Right lobe of liver (tissue), 6 donors: ENCODE results near the gene LY6G6C. TPM values are rescaled to one million over a fixed set of nuclear protein-coding genes. Genes with fewer than 3 reads are reported as not detected.

Experiments
- ATAC-seq, 4 donors: fragments of 200-7000 bp; cut with Tn5 transposase; one replicate each; pipeline ENCODE4 v1.9.1; 2020; ENCODE audit warnings: mild to moderate bottlenecking in 4 of 4, moderate library complexity in 4 of 4
- DNase-seq, 3 donors: peaks; one replicate each; pipeline ENCODE4 v3.0.0-alpha.2; 2020
- H3K27ac ChIP-seq, 3 donors: fragments of 200-600 bp; one replicate each; pipeline ENCODE4 v1.8.0; 2022
- H3K27me3 ChIP-seq, 2 donors: fragments of 200-600 bp; one replicate each; pipeline ENCODE4 v1.8.0; 2022
- H3K36me3 ChIP-seq, 4 donors: fragments of 200-600 bp; sonication (generic) in 1 of 4; one replicate each; pipeline versions ENCODE4 v1.5.1 to v1.8.0; 2017 to 2022; ENCODE audit warnings: control low read depth in 1 of 4
- H3K4me1 ChIP-seq, 4 donors: fragments of 200-600 bp; sonication (generic) in 1 of 4; one replicate each; pipeline versions ENCODE4 v1.5.1 to v1.8.0; 2017 to 2022; ENCODE audit warnings: control low read depth in 1 of 4
- H3K4me3 ChIP-seq, 3 donors: fragments of 200-600 bp; one replicate each; pipeline ENCODE4 v1.8.0; 2022
- H3K9me3 ChIP-seq, 4 donors: fragments of 200-600 bp; sonication (generic) in 1 of 4; one replicate each; pipeline versions ENCODE4 v1.5.1 to v1.8.0; 2017 to 2022; ENCODE audit warnings: control low read depth in 1 of 4
- POLR2A ChIP-seq: fragments of 450-650 bp; IDR thresholded peaks from one replicate; pipeline ENCODE4 v1.6.1; 2017; ENCODE audit warnings: antibody characterized with exemption, mild to moderate bottlenecking
- WGBS: methylation state at CpG from one replicate; pipeline ENCODE4 v1.1.6; 2018; ENCODE audit warnings: low coverage, low lambda C conversion rate; ENCODE audit not compliant: insufficient coverage; ENCODE audit errors: missing lambda C conversion rate; 5-methylcytosine and 5-hydroxymethylcytosine counted together
- intact Hi-C, 2 donors: fragments of 100-400 bp; cut with DNase I; formaldehyde crosslinking; loops; one replicate each; pipeline versions ENCODE4 v1.11.2 to v1.14.1; 2022
- total RNA-seq, 6 experiments: library from RNA; depleted of rRNA in 2 of 6; stranded (reverse); fragments of >200 nt in 2 of 6; fragmentation: NEBNext Ultra II Directional in 3 of 6; extraction: Animal tissue kit (Norgen Biotek cat#: 25700) in 3 of 6; gene quantifications; one replicate each; pipeline versions ENCODE4 v1.1.0 to v1.2.4, GENCODE V29; 2016 to 2023
- TF ChIP-seq, protein P1 (sequence below), 4 donors: fragments of 200-600 bp in 3 of 4; fragments of 450-650 bp in 1 of 4; IDR thresholded peaks; one replicate each; pipeline versions ENCODE4 v1.5.1 to v1.8.0; 2016 to 2022; ENCODE audit warnings: antibody characterized with exemption in 4 of 4, mild to moderate bottlenecking in 2 of 4
- donor health status: DM: no; HTN: yes; CAD: no.
- donor health status: DM: no; HTN: no; CAD: no.
- donor health status: DM: no; HTN: no; CAD: no.
- donor health status: DM: no; HTN: yes; CAD: no.
- donor health status: DM: no; HTN: yes; CAD: no.

The LY6G6C gene
- total RNA-seq, 6 experiments from 2014 or later = not detected

DNA sequence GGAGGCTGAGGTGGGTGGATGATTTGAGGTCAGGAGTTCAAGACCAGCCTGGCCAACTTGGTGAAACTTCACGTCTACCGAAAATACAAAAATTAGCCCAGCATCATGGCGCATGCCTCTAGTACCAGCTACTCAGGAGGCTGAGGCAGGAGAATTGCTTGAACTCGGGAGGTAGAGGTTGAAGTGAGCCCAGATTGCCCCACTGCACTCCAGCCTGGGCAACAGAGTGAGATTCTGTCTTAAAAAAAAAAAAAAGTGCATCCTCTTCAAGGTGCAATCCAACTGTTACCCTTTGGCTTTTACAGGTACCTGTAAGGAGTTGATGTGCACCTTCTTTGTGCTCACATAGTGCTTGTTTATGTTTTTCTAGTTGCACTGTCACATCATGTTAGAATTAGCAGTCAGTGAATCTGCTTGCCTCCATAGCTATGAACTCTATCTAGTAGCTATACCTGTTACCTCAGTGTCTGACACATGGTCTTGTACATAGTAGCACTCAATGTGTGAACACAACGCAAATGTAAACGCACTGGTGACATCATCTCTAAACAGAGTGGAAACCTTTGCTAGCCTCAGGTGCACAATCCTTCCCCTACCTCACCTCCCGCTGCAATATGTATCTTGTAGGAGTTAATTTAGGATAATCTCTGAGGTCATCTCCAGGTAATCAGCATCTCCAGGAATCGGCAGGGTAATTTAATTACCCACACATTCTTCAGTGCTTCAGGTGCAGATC is 27.9 kb upstream of the LY6G6C start:
- ATAC-seq (no peak), DNase-seq (no peak)
- H3K4me3 ChIP-seq = no peak overlapping the region
- H3K9me3 ChIP-seq = no peaks in the 10 kb centered on the region
- H3K27ac ChIP-seq = no peak overlapping the region
- WGBS = 86% methylated on average over 7 of the region's 8 CpGs
- intact Hi-C loops = no loop called here
- H3K4me1 ChIP-seq = no peaks in the 10 kb centered on the region
- no peak for TF ChIP-seq POLR2A
- TF ChIP-seq, protein P1, sequence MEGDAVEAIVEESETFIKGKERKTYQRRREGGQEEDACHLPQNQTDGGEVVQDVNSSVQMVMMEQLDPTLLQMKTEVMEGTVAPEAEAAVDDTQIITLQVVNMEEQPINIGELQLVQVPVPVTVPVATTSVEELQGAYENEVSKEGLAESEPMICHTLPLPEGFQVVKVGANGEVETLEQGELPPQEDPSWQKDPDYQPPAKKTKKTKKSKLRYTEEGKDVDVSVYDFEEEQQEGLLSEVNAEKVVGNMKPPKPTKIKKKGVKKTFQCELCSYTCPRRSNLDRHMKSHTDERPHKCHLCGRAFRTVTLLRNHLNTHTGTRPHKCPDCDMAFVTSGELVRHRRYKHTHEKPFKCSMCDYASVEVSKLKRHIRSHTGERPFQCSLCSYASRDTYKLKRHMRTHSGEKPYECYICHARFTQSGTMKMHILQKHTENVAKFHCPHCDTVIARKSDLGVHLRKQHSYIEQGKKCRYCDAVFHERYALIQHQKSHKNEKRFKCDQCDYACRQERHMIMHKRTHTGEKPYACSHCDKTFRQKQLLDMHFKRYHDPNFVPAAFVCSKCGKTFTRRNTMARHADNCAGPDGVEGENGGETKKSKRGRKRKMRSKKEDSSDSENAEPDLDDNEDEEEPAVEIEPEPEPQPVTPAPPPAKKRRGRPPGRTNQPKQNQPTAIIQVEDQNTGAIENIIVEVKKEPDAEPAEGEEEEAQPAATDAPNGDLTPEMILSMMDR (IDR thresholded peaks at IDR 0.05) = no peak
- H3K27me3 ChIP-seq = no peaks in the 10 kb centered on the region
- no peaks in the 10 kb centered on the region for H3K36me3 ChIP-seq

DNA sequence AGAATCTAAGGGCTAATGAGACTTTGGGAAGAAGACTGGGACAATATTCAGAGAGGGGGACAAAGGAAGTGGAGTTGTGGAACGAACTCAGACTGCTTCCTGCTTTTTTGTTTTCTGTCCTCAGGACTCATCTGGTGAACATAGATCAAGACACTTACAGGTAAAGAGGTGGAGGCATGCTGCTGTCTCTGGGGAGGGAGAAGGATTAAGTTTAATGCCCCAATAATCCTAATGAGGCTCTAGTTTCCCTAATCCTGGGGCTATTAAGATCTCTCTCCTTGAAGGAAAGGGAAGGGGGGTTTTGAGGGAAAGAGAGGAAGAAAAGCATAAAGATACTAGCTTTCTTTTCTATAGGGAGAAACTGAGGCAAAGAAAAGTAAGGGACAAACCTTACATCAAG is 22.9 kb upstream of the LY6G6C start:
- WGBS = 87% methylated on average over 1 of the region's 1 CpG
- no peak for ATAC-seq
- Histone ChIP-seq H3K27ac (no peak overlapping the region), H3K4me1 (peaks cover 0 to 8% (median 0%) of the 10 kb centered on the region in 4 donors), H3K9me3 (no peaks in the 10 kb centered on the region), H3K27me3 (no peaks in the 10 kb centered on the region), H3K4me3 (no peak overlapping the region), H3K36me3 (no peaks in the 10 kb centered on the region)
- intact Hi-C loops = no loop called here
- no peak for TF ChIP-seq POLR2A
- TF ChIP-seq, protein P1 (IDR thresholded peaks at IDR 0.05) = no peak
- DNase-seq = no peak

DNA sequence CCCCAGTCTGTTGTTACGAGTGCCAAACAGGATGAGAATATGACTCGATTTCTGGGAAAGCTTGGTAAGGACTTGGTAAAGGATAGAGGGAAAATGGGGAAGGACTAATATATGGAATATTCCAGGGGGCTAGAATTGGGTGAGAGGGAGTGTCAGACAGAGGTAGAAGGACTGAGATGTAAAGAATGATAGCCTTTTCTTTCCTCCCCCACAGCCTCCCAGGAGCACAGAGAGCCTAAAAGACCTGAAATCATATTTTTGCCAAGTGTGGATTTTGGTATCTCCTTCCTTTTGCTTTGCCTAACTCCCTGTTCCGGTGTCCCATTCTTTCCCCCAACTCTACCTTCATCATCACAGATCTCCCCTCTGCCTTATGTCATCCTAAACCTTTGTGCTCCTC is 21.3 kb upstream of the LY6G6C start:
- intact Hi-C loops = no loop called here
- DNase-seq = no peak
- H3K9me3 ChIP-seq = no peaks in the 10 kb centered on the region
- TF ChIP-seq, protein P1 (IDR thresholded peaks at IDR 0.05) = no peak
- no peak for TF ChIP-seq POLR2A
- peaks cover 0 to 21% (median 0%) of the 10 kb centered on the region in 4 donors for H3K4me1 ChIP-seq
- 92% methylated on average over 3 of the region's 3 CpGs for WGBS
- ATAC-seq = no peak
- no peaks in the 10 kb centered on the region for H3K36me3 ChIP-seq
- H3K4me3 ChIP-seq = no peak overlapping the region
- H3K27me3 ChIP-seq = no peaks in the 10 kb centered on the region
- no peak overlapping the region for H3K27ac ChIP-seq

DNA sequence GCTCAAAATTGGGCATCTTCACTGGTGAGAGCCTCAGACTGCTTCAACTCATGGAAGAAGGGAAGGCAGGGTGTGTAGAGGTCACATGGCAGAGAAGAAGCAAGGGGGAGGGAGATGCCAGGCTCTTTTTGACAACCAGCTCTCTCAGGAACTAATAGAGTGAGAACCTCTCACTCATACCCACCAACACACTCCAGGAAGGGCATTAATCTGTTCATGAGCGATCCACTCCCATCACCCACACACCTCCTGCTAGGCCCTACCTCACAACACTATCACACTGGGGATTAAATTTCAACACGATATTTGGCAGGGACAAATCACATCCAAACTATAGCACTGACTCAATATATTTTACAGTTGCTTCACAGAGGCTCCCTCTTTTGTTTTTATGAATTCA is 20.3 kb upstream of the LY6G6C start:
- no peaks in the 10 kb centered on the region for H3K36me3 ChIP-seq
- DNase-seq (no peak), ATAC-seq (no peak)
- H3K9me3 ChIP-seq = no peaks in the 10 kb centered on the region
- no peak overlapping the region for H3K27ac ChIP-seq
- H3K27me3 ChIP-seq = no peaks in the 10 kb centered on the region
- intact Hi-C loops = no loop called here
- TF ChIP-seq, protein P1 (IDR thresholded peaks at IDR 0.05) = no peak
- TF ChIP-seq POLR2A = no peak
- peaks cover 0 to 32% (median 4%) of the 10 kb centered on the region in 4 donors for H3K4me1 ChIP-seq
- whole genome bisulfite sequencing = 74% methylated on average over 2 of the region's 2 CpGs
- H3K4me3 ChIP-seq = no peak overlapping the region
